GM19025 (cell line): ENCODE results near the gene TRAF1.
A peak's percentile ranks its signal among the peaks of the same experiment; 100 is the strongest.

Experiments
- ATAC-seq: cut with Tn5 transposase; IDR thresholded peaks from one replicate; pipeline ENCODE4 v1.9.1; 2021; ENCODE audit warnings: mild to moderate bottlenecking, low read depth, moderate library complexity; ENCODE audit not compliant: unreplicated experiment

The TRAF1 gene

GRCh38 chr9:120891245-120891883 lies 35.2 kb downstream of the TRAF1 start:
- ATAC-seq: no peak

DNA sequence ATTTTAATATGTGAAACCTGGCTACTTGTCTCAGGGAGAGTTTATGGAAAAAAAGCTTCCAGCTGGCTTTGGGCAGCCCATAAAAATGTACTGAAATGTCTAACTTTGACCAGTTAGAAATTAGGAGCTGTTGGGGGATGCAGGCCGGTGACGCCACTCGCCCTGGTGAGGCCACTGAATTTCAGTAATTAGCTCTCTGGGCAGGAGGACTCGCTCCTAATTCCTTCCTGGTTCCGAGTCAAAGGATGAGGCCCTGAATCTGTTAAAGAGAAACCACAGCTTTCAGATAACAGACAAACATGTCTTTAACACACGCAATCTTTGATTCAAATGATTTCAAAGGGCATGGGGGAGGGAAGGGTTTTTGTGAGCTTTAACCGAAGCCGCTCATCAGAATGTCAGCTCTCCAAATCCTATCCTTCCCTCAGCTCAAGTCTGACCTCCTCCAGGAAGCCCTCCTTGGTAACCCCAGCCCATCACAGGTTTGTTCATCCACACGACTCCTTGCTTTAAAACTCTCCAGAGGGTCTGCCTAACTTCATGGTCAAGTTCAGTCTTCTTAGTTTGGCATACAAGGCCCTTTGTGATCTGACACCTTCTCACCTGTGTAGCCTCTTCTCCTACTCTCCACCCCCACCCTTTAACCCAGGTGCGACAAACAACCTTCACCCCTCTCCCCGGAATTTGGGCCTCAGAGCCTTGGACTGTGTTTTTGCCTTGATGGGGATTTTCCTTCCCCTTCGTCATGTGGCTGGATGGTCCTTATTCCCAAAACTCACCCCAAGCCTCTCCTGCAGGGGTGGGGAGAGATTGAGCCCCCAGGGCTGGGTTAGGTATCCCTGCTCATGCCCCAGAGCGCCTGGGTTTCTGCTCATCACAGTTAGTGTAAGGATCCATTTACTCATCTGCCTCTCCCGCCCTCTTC lies 36.0 kb downstream of the TRAF1 start:
- ATAC-seq: no peak

- no peak for ATAC-seq
Measured at GRCh38 chr9:120889606-120890271, 36.9 kb downstream of the TRAF1 start.

- ATAC-seq: no peak
Measured at GRCh38 chr9:120888626-120889025, 38.0 kb downstream of the TRAF1 start.

GRCh38 chr9:120886490-120886967 lies 40.1 kb downstream of the TRAF1 start:
- ATAC-seq: no peak

DNA sequence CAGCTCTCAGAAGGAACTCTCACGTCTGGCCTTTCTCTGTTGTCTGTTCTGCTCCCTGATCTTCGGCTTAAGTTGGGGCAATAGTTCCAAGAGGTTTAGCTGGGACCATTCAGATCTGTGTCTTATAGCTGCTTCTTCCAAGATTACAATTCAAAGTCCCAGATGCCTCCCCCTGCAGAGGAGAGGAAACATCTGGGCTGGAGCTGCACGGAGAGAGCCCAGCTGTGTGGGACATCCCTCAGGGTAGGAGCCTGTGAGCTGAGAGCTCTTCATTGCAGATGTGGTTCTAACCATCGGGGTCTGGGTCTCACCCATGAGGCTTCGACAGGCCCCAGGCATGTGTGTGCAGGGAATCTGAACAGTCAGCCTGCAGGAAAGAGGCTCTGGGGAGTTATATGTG lies 40.6 kb downstream of the TRAF1 start:
- ATAC-seq: no peak

- ATAC-seq: no peak
Measured at GRCh38 chr9:120885457-120885856, 41.1 kb downstream of the TRAF1 start.

- ATAC-seq: no peak
Measured at GRCh38 chr9:120883608-120883996, 43.0 kb downstream of the TRAF1 start.

- no peak for ATAC-seq
Measured at GRCh38 chr9:120882935-120883607, 43.5 kb downstream of the TRAF1 start.

GRCh38 chr9:120879446-120879845 lies 47.1 kb downstream of the TRAF1 start:
- ATAC-seq: no peak

- ATAC-seq: no peak
Measured at GRCh38 chr9:120878188-120879130, 48.1 kb downstream of the TRAF1 start.

DNA sequence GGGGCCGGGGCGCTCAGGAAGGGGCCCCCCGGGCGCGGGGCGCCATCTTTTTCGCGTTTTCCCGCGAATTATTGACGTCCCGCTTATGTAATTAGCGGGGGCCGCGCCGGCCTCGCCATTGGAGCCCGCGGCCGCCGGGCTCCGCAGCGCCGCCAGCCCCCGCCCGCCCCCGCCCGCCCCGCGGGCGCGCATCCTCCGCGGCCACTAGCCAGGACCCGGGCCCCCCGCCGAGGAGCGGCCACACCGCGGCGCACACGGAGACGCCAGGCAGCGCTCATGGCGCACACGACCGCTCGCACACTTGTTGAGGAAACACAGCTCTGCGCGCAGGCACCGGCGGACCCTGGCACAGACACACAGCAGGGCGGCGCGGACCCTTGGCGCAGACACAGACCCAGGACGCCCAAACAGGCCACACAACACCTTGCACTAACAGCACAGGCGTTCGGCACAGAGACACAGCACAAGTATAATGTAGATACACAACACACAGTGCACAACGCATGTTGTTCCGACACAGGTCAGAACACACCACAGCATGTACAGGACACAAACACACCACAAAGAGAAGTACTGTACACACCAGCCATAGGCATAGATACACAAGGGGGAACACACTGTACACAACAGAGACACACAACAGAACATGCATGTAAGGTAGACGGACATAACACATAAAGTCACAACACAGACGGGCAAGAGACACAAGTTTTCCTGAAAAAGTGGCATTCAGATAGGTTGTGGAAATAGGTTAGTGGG lies 49.1 kb downstream of the TRAF1 start:
- ATAC-seq: peak; percentile 43

- ATAC-seq: peak; percentile 3
Measured at GRCh38 chr9:120876842-120877240, 49.8 kb downstream of the TRAF1 start, which contains the start of gene PHF19. Gene PHF19, minus strand, starts transcription at chr9:120877188. Its CDS starts 2,447 bp downstream, at chr9:120874741.

- peak; percentile 66 for ATAC-seq
Measured at GRCh38 chr9:120875954-120876841, 50.4 kb downstream of the TRAF1 start.

DNA sequence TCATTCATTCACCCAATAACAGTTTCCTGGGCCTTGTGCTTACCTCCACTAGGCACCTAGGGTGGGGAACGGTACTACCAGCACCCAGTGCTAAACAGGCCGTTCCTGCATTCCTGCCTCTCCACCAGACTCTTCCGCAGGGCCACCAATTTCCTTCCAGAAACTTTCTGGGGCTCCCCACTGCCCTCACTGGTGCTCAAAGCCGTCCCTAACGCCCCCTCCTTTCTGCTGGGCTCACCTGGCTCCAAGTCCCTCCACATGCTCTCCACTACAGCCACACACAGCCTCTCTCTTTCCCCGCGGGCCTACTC lies 51.0 kb downstream of the TRAF1 start:
- ATAC-seq: no peak

DNA sequence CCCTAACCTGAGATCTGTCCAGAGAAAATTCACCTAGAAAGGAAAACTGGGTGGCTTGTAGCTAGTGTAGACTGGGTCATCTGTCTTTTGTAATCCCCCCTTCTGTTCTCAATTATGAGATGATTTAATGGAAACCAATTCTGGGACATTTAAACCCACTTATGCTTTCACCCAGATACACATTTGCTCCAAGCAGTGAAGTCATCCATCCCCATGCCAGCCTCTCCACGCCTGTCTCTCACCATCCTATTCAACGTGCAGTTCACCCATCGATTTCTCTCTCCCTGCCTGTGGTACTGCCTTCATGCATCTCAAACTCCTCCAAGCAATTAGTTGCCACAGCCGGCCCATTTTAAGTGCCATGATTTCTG lies 51.4 kb downstream of the TRAF1 start:
- no peak for ATAC-seq

DNA sequence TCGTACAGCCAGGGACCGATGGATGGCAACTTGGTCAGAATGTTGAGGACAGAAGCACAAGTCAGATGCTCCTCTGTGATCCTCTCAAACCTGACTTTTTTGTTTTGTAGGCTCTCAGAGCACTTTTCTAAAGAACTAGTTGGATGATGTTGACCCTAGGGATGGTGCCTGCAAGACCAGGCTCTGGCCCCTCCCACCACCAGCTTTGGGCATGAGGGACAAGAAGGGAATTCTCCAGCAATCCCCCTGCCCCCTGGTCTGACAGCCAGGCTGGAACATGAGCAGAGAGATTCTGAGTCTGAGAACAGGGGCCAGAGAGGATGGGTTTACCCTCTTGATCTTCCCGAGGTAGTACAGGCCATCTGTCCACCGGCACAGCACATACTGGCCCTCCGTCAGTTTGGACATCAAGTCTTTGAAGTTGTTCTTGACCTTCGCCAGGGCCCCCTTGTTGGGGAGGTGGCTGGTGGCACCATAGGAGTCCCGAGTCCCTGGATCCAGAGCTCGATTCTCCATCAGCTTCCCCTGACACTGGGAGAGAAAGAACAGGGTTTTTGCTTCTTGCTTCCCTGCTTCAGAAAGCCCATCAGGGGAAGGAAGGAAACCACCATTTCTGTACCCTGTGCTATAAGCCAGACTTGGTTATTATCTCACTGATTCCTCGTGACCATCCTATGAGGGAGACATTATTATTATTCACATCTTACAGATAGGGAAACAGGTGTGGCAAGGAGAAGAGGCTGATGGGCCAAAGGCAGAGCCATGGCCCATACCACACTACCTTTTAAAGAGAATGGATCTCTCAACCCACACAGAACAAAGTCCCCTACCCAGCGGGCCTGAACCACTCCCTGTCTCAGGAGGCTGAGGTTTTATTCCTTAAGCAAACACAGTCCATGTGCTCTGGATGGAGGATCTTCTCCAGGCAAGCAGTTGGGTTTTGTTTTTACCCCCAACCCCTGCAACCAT lies 52.1 kb downstream of the TRAF1 start:
- ATAC-seq: no peak
